HG03045 (cell line): Measurements from ENCODE around the gene CC2D2A.
"Not testable (repeated sequence)": the region's sequence is repeated elsewhere in the genome, so short reads cannot be mapped to it uniquely, and the experiment has no call there.

ENCODE experiments used
- ATAC-seq: cut with Tn5 transposase; IDR thresholded peaks from one replicate; pipeline ENCODE4 v1.9.1; 2021; ENCODE audit warnings: mild to moderate bottlenecking, moderate library complexity; ENCODE audit not compliant: unreplicated experiment

Gene CC2D2A

DNA sequence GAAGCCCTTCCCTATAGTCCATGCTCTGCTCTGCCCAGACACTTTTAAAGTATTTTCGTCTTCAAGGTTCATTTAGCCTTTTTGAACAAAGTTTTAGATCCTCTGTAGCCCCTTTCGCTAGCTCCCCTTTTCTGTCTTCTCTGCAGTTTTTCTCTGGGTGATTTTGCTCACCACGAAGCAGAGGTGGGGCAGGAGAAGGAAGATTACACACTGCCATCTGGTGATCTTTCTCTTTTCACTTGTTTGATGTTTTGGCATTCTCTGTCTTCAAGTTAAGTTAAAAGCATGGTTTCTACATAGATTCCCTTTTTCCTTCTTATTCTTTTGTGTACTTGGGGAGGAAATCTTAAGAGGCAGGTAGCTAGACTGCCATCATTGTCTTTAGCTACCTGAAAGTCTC, 43.9 kb downstream of the CC2D2A start:
- no peak for ATAC-seq

DNA sequence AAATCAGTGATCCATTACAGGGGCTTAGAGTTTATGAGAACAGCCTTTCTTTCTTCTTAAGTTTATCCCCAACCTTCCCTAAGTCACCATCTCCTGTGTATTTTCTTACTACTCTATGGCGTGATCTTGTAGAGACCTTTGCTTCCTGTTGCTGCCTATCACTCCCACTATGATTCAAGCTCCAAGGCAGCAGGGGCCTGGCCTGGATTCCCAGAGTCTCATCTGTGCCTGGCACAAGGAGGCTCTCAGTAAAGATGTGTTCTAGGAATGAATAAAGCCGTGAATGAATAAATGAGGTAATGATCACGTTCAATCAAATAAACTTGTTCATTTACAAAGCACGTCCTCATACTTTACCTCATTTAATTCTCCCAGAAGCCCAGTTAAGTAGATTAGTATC, 45.4 kb downstream of the CC2D2A start:
- no peak for ATAC-seq

DNA sequence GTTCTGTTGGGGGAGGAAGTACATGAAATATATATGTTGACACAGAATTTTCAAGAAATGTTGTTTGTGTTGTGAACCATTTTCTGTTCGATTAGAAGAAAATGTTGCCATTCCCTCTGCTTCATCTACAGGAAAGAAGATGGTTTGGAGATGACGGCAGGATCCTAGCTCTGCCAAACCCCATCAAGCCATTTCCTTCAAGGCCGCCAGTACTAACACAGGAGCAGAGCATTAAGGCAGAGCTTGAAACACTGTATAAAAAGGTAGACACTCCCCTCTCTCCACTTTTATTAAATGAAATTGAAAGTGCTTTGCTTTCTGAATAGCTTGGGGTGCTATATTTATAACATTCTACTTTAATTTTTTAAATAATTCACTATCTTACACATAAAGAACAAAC, 46.8 kb downstream of the CC2D2A start:
- ATAC-seq = no peak

DNA sequence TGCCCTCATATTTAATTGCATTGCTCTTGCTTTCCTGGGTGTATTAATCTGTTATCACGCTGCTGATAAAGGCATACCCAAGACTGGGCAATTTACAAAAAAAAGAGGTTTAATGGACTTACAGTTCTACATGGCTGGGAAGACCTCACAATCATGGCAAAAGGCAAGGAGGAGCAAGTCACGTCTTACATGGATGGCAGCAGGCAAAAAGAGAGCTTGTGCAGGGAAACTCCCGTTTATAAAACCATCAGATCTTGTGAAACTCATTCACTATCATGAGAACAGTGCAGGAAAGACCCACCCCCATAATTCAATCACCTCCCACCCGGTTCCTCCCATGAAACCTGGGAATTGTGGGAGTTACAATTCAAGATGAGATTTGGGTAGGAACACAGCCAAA, 48.0 kb downstream of the CC2D2A start:
- ATAC-seq = not testable (repeated sequence)

DNA sequence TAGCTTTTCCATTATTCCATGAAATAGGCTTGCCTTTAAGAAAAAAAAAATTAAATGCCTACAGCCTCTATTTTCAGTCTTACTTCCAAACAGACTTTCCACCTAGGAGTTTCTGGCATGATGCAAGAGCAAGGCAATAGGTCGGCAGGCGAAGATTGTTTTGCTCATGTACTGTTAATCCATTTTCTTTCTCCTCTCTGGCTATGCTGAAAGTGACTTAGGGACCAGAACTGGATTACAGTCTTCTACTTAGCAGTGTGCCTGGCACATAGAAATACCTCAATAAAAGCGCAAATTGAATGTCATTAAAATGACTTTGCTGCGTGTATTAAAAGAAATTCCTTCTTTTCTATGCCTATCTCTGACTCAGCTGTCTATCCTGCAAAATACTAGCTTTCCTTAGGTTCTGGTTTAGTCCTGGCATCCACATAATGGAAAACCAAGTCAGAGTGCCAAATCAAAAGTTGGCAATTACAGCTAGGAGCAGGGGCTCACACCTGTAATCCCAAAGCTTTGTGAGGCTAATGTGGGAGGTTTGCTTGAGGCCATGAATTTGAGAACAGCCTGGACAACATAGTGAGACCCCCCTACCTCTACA, 51.9 kb downstream of the CC2D2A start:
- ATAC-seq = no peak

DNA sequence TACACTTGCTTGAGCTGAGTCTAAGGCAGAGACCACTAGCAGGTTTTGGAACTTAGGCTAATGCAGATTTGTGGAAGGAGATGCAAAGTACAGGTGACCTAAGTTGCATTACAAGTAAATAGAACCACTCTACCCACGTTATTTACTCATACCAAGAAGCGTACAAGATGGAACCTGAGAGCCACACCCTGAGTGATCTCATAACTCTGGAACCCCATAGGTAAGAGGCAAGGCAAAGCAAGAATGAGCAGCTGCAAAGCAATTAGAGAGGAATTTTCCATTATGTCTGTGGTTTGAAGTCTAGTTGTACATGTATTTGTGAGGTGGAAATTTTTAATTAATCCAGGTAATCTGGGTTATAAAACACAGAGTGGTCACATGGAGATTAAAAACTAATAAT, 55.4 kb downstream of the CC2D2A start:
- no peak for ATAC-seq

DNA sequence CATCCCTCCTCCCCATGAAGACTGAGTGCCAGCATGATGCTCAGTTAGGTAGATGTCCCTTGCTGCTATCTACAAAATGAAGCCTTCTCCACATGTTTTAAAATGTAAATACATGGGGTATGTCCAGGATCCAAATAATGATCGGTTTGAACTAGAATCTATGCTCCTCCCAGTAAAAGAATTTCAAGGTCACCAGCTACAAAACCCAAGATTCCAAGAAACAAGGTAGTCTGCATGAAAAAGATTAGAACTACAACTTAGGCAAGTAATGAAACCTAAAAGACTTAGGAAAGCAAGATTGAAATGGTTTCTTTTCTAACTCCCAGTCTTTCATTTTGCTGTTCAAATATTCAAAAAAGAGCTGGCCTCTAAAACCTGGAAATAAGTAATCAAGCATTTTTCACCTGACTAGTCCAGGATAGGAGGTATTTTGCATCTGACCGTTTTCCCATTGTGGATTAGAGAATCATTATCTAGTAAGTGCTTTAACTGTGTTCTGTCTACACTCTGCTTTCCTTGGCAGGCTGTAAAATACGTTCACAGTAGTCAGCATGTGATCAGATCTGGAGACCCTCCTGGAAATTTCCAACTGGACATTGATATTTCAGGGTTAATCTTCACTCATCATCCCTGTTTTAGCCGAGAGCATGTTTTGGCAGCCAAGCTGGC, 57.4 kb downstream of the CC2D2A start:
- no peak for ATAC-seq

DNA sequence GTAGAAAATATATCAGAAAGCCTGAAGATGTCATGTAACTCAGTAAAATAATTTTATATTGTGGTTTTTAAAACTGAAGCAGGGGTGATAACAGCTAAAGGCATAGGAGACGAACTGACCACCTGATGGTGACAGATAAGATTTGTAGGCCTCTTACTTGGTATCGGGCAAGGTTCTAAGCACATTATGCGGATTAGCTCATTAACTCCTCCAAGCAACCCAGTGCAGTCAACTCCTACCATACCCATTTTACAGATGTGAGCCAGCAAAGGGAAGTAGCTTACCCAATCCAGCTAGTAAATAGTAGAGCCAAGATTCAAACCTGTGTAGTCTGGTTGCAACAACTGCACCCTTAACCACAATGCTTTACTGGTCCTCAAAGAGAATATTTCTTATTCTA, 62.1 kb downstream of the CC2D2A start:
- no peak for ATAC-seq

DNA sequence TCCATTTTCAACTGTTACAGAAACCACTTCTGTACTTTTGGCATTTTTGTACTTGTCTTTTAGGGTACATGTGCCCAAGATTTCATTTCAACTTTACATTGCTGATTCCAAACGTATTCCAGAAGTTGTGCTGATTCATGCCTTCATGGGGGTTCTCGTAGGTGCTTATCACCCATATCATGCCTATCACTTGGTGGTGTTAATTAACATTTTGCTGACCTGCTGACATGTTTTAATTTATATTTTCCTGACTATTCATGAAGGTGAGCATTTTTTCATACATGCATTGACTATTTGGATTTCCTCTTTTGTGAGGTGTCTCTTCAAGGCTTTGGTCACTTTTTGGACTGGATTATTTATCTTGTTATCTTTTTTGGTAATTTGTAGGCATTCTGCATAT, 64.1 kb downstream of the CC2D2A start:
- ATAC-seq = no peak

DNA sequence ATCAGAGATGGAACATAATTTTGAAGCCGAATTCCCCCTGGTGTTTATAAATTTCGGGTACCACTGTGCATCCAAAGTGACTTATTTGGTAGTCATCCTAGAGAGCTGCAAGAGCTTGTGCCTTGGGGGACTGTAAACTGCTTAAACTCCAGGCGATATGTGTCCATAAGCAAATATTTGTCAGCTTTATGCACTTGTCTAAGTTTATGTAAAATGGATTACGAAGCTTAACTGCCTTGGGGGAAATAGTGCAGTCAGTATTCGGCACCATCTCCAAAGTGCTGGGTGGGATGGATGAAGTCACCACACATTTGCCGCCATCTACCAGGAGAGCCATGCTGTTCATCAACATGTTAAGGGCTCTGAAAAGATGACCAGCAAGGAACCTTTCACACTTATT, 65.9 kb downstream of the CC2D2A start:
- no peak for ATAC-seq

DNA sequence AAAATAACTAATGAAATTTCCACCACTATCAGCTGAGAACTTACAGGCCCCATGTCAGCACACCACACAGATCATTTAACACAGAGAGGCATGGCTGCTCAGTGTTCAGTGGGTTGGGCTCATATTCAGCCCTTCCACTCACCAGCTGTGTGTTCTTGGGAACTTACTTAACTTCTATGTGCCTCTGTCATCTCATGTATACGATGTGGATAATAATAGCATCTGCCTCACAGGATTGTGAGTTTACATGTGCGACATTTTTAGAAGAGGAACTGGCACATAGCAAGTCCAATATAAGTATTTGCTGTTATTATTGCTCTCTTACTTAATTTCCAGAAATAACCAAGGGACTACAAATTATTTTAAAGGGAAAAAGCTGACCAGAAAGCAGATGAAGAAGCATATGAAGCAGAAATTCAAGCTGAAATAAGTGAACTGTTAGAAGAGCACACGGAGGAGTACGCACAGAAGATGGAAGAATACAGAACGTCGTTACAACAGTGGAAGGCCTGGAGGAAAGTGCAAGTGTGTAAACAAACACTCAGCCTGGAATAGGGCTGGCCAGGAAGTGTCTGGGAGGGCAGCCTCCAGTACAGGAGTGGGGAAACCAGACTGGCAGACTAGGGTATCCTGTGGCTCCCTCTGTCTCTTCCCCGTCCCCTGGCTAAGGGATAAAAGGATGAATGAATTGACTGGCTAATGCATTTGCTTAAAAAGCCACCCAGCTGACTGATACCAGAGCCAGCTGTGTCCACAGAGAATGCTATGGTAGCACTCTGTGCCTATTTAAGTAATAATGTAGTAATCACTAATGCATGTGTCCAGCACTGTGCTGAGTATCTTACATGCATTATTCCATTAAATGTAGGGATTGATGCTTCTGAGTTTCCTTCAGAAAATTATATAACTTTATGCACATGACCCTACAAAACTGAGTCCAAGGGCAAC, 67.1 kb downstream of the CC2D2A start:
- no peak for ATAC-seq

DNA sequence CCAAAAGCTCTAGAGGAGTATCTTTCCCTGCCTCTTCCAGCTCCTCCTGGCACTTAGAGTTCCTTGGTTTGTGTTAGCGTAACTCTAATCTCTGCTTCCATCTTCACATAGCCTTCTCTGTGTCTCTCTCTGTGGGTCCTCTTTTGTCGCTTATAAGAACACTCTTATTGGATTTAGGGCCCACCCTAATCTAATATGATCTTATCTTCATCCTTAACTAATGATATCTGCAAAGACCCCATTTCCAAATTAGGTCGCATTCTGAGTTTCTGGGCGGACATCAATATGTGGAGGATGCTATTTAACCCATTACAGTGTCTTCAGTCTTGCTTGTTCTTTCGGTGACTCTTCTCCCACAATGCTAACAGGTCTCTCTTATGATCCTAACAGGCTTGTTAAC, 72.3 kb downstream of the CC2D2A start:
- no peak for ATAC-seq

DNA sequence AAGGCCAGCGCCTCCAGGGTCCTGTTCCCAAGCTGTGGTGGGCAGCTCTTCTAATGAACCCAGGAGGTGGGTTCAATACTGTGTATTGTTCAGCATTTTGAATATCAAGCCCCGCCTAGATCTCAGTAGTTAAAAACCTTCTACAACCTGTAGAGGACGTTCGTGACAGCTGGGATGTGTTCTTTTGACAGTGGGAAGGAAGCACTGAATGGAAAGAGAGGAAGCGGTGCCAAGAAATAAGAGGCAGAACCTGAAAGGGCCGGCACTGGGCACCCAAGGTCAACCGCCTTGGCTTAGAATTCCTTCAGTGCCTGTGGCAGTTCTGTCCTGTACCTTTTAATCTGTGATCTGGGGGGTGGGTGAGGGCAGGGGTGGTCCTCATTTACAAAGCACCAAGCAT, 73.1 kb downstream of the CC2D2A start:
- ATAC-seq = no peak

DNA sequence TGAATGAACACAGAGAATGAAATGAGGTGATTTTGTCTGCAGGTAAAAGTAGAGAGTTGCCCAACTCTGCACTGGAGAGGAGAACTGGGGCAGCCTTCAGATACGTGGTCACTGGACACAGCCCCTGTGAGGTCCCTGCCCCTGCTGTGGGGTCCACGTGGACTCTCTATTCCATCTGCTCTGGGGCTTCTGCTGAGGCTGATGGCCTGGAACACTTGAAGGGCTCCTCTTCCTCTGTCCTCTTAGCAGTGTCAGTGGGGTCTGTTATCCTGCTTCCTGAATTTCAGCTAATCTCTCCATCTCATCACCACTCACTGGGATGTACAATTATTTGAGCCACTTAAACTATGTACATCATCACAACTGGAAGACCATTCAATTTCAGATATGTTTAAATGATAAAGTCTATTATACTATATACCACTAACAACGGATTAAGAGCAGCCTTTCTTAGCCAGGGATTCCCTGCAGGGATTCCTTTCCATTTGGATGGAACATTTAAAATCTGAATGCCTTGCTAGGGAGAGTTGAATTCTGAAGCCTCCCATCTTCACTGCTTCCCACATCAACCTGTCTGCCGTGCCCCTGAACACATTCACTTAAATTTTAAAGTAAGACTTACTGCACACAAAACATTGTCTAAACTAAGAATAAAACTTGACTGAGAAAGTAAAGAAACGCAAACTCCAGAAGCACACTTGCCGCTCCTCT, 74.0 kb downstream of the CC2D2A start:
- no peak for ATAC-seq

DNA sequence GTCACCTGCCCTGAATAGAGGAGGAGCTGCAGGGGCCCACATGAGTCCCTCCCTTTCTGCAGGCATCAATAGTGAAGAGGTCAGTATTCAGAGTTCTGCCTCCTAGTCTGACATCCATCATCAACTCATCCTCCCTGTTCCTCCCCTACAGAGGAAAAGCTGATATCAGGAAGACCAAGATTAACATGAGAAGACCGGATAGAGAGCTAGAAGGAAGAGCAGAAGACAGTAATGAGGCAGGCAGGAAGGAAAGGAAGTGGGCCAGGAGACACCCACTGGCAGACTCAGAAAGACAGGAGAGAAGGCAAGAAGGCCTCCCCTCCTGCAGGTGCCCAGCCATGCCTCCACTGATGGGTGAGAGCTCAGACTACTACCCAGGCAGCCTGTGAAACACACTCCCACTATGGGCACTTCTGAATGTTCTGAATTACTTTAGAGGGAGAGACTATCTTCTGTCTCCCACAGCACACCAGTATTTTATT, 74.6 kb downstream of the CC2D2A start:
- ATAC-seq = no peak

DNA sequence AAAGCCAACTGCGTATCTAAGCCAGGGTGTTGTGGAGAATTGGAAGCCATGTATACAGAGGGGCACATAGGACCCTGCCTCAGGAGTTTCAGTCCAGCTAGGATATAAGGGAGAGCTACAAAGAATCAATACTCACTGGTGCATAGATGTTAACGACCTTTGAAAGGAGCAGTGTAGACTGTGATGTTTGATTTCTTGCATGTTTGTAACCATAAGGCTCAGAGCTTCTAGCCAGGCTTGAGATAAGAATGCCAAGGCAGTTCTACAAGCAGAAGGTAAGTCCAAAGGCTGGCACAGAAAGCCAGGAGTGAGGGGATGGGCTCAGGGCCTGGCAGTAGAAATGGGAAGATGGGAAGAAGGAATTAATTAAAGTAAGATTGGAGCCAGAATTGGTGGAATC, 75.7 kb downstream of the CC2D2A start:
- ATAC-seq = no peak

DNA sequence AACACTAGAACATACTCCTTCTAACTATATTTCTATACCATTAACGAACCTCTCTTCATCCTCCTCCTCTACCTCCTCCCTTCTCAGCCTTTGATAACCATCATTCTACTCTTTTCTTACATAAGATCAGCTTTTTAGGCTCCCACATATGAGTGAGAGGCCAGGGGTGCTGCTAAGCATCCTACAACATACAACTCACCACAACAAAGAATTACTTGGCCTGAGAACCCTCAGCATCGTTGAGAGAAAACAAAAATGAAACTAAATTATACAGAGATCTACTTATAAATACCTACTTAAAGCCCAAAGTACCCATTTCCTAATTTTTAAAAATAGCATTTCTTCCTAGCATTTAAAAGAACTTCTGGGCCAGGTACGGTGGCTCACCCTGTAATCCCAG, 77.7 kb downstream of the CC2D2A start:
- no peak for ATAC-seq

DNA sequence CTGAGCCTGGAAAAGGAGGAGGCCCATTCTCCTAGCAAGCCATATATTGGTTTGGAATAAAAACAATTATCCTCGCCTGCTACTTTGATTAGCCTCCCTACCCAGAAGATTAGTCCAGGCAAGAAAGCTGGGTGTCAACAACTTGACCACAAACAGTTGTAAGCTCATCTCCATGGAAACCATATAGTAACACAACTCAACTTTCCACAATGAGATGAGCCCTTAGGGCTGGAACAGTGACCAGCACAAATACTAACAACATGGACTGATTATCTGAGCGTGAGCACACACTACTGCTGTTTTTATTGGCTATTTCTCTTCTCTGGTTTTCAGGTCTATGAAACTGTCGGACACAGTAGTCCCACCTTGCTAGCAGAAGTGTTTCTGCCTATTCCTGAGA, 80.8 kb downstream of the CC2D2A start:
- ATAC-seq = no peak

DNA sequence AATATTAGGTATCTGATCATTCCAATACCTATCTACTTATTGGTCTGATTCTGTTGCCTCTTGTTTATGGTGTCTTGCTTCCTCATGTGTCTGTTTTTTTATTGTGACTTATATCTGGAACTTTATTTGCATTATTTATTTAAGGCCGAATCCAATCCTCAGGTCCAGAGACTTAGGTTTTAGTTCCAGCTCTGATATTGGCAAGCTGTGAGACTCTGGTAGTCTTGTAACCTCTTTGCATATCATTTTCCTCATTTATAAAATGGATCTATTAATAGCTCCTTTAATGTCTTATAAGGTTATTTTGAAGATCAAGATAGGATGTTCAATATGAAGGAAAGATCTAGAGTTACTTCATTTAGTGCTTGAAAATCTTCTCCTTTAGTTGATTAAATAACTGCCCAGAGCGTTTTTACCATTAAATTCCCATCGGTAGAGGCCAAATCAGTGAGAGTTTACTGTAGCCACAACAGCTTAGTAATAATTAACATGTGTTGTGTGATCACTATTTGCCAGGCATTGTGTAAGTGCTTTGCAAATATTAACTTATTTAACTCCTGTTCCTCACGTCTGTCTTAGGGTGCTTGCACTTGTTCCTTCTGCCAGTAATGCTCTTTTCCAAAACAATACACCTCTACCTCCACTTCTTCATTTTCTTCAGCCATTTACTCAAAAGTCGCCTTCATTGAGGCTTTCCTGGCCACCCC, 82.2 kb downstream of the CC2D2A start:
- ATAC-seq = no peak

DNA sequence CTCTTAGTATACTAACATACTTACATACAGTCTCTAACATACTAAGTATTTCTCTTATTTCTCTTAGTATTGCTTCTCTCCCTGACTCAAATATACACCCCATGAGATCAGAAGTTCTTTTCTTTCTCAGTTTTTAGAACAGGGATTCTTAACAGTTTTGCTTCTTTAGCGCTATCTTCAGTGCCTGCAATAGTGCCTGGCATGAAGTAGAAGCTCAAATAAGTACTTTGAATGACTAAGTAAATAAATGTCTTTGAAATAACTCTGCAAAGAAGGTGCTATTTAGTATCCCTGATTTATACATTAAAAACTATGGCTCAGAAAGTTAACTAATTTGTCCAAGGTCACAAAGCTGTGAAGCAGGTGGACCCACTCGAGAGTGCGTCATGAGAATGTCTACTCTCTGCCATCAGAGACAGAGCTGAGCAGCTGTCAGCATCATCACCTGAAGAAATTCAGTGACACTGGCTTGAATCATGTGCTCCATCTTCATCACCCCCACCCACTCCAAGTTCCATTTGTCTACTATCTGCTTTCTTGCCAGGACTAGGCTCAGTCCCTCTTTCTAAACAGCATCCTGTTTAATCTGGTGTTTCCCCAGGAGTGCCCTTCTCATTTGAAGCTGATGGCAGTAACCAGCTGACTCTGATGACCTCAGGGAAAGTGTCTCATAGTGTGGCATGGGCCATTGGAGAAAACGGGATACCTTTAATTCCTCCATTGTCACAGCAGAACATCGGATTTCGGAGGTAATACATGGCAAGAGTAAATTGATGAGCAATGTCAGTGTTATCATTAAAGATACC, 83.1 kb downstream of the CC2D2A start:
- ATAC-seq = no peak
